ENCODE measurements around the gene HYAL2. TPM values are rescaled to one million over a fixed set of nuclear protein-coding genes. Genes with fewer than 3 reads are reported as not detected.

Gene HYAL2
- total RNA-seq, 1 donor from 2014 or later, result 96.6 TPM

Other genes with a start within 250 kb of the HYAL2 start
- 97.4 and 147 TPM in 2 replicates for gene RBM5, start 233.8 kb downstream of the HYAL2 start, total RNA-seq
- 0.23 and 0.30 TPM in 2 replicates for gene SEMA3F, start 167.4 kb downstream of the HYAL2 start, total RNA-seq
- not detected in 2 replicates for gene GNAT1, start 131.1 kb downstream of the HYAL2 start, total RNA-seq
- not detected in 2 replicates for gene SLC38A3, start 117.5 kb downstream of the HYAL2 start, total RNA-seq
- 180 and 374 TPM in 2 replicates for gene GNAI2, start 86.5 kb downstream of the HYAL2 start, total RNA-seq
- gene SEMA3B, start 53.6 kb downstream of the HYAL2 start, total RNA-seq, result 12.4 and 19.0 TPM in 2 replicates
- not detected in 2 replicates for gene LSMEM2, start 43.7 kb downstream of the HYAL2 start, total RNA-seq
- gene IFRD2, start 30.3 kb downstream of the HYAL2 start, total RNA-seq, result 47.5 and 64.8 TPM in 2 replicates
- 5.3 and 5.7 TPM in 2 replicates for gene HYAL3, start 23.3 kb downstream of the HYAL2 start, total RNA-seq
- 1.5 and 4.2 TPM in 2 replicates for gene NAA80, start 23.3 kb downstream of the HYAL2 start, total RNA-seq
- 0.30 and 0.42 TPM in 2 replicates for gene HYAL1, start 19.2 kb downstream of the HYAL2 start, total RNA-seq
- 9.3 and 18.4 TPM in 2 replicates for gene TUSC2, start 5.5 kb upstream of the HYAL2 start, total RNA-seq
- gene RASSF1, start 18.1 kb upstream of the HYAL2 start, total RNA-seq, result 20.8 and 26.0 TPM in 2 replicates
- gene ZMYND10, start 23.0 kb upstream of the HYAL2 start, total RNA-seq, result 0.30 and 0.88 TPM in 2 replicates
- gene NPRL2, start 28.0 kb upstream of the HYAL2 start, total RNA-seq, result 17.2 and 25.8 TPM in 2 replicates
- gene CYB561D2, start 28.1 kb upstream of the HYAL2 start, total RNA-seq, result 28.5 and 44.8 TPM in 2 replicates
- gene TMEM115, start 36.8 kb upstream of the HYAL2 start, total RNA-seq, result 41.9 and 43.9 TPM in 2 replicates
- gene CACNA2D2, start 180.9 kb upstream of the HYAL2 start, total RNA-seq, result 0.05 TPM in 1 of 2 replicates, not detected in the other
- gene C3orf18, start 245.0 kb upstream of the HYAL2 start, total RNA-seq, result 9.7 and 12.8 TPM in 2 replicates
- gene HEMK1, start 246.8 kb upstream of the HYAL2 start, total RNA-seq, result 20.8 and 23.6 TPM in 2 replicates